HG03103 (cell line): ENCODE measurements around the gene TP53I11.

ENCODE experiments used
- ATAC-seq: cut with Tn5 transposase; IDR thresholded peaks from one replicate; pipeline ENCODE4 v1.9.1; 2021; ENCODE audit warnings: low read depth; ENCODE audit not compliant: unreplicated experiment

The TP53I11 gene

DNA sequence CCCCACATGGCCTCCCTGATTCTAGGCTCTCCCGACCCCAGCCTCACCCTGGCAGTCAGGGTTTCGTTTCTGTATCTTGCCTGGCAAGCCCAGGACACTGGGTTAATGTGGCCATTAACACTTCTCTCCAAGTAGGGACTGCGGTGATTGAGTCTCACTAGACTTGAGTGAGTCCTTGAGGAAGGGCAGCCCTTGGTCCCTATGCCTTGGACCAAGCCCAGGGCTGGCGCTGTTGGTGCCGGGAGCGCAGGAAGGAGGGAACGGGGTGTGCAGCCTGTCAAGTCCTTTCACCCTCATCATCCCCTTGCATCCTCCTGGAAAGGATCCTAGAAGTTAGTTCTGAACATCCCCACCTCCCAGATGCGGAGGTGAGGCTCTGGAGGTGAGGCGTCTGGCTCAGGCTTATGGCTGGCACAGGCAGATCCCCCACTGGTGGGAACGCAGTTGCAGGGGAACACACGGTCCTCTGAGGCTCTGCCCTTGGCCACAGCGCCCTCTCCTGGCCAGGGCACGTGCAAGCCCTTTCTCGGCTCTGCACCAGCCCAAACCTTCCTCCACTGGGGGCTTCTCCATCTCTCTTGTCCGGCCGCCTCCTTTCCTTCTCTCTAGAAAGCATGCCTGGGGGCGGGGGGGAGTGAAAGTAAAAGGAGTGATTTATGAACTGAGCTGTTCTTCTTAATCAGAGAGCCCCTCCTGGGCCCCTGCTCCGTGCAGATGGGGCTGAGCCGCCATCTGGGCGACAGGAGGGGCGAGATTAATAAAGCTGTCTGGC lies 56.7 kb downstream of the TP53I11 start:
- ATAC-seq = peak; percentile 81

GRCh38 chr11:44893308-44893822 lies 57.3 kb downstream of the TP53I11 start:
- ATAC-seq = no peak

GRCh38 chr11:44892843-44893242 lies 57.8 kb downstream of the TP53I11 start:
- ATAC-seq = no peak

DNA sequence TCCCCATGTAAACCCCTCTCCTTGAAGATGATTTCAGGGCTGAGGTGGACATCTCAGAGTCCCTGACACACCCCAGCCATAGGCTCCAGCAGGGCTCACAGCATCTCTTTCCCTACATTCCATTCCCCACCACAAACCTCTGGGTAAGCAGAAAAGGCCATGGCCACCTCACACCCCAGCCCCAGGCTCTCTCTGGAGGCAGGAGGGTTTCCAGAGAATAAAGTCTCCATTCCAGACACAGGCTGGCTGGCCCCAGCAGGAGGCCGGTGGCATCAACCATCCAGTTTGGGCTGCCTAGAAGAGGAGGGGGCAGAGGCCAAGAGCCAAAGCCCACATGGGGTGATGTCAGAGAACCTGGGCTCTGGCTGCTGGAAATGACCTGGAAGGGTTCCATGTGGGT lies 61.4 kb downstream of the TP53I11 start:
- ATAC-seq = no peak

- ATAC-seq = no peak
Measured at GRCh38 chr11:44887636-44888035, 63.0 kb downstream of the TP53I11 start.

DNA sequence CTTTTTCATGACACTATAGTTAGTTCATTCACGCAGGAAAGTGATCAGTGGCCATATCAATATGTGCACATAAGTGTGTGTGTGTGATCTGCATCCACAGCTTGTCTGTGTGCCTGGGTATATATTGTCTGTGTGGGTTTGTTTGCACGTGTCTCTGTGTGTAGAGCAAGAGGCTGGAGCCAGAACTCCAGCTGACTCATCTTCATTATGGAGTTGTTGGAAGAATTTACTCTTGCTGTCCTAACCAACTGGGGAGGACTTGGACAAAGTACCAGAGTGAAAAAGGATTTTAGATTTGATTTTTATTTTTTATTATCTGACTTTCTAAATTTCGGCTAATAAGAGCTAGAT lies 63.9 kb downstream of the TP53I11 start:
- ATAC-seq = no peak

DNA sequence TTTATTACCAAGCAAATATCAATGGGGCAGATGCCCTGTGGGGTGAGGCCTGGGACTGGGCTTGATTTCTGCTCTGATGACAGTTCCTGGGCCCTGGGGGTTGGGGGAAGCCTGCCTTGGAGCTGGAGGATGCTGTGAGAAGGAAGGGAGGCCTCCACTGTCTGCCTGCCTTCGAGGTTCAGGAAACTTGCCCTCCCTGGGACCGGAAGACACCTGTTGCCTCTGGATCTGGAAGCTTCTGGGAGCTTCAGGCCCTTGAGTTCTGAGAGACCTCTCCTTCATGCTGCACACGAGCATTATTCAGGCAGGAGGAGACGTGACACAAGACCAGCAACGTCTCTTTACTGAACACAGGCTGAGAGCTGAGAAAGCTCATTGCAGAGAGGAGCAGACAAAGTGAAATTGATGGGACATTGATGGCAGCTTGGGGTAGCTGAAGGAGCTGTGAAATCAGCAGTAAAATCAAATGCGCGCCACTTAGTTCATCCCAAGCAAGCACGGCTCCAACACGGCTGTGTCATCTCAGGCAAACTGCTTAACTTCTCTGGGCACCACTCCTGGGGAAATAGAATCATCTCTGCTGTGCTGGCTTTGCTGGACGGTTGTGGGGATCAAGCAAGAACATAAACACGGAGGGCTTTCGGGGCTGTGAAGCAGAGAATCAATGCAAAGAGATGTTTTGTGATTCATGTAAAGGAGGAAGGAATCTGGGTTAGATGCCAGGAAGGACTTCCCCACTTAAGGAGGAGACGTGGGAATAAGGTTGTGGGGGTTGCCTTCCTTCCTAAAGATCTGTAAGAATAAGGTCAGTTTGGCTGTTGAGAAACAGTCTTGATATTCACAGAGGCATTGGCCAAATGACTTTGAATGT lies 64.5 kb downstream of the TP53I11 start:
- no peak for ATAC-seq

- no peak for ATAC-seq
Measured at GRCh38 chr11:44885065-44885810, 65.4 kb downstream of the TP53I11 start.

GRCh38 chr11:44884056-44884455 lies 66.6 kb downstream of the TP53I11 start:
- ATAC-seq = no peak

- no peak for ATAC-seq
Measured at GRCh38 chr11:44883277-44883676, 67.4 kb downstream of the TP53I11 start.
